WERI-Rb-1 (cell line): ENCODE data around the gene SYNCRIP.
"Not testable (repeated sequence)": the region's sequence is repeated elsewhere in the genome, so short reads cannot be mapped to it uniquely, and the experiment has no call there.

ENCODE experiments used
- DNase-seq: peaks from one replicate; pipeline ENCODE4 v3.0.0-alpha.2; 2020
- H3K27ac ChIP-seq: fragments of 250-450 bp; sonication (Bioruptor Pico); 2 replicates; pipeline ENCODE4 v1.5.1; 2020; ENCODE audit warnings: mild to moderate bottlenecking, moderate library complexity
- H3K27me3 ChIP-seq: fragments of 250-450 bp; sonication (Bioruptor Pico); 2 replicates; pipeline ENCODE4 v1.5.1; 2021; ENCODE audit warnings: mild to moderate bottlenecking, low read depth, moderate library complexity; ENCODE audit not compliant: insufficient read depth, severe bottlenecking
- H3K36me3 ChIP-seq: fragments of 250-450 bp; sonication (Bioruptor Pico); 2 replicates; pipeline ENCODE4 v1.5.1; 2020; ENCODE audit warnings: mild to moderate bottlenecking, moderate library complexity
- H3K4me3 ChIP-seq: 2 replicates; pipeline ENCODE4 v1.5.1; 2011; ENCODE audit warnings: low read depth, mild to moderate bottlenecking, control low read depth, low read length
- H3K9me3 ChIP-seq: fragments of 250-450 bp; sonication (Bioruptor Pico); 2 replicates; pipeline ENCODE4 v1.5.1; 2021; ENCODE audit warnings: mild to moderate bottlenecking, moderate library complexity; ENCODE audit not compliant: severe bottlenecking
- CTCF ChIP-seq: IDR thresholded peaks from 2 replicates; pipeline ENCODE4 v1.5.1; 2011; ENCODE audit warnings: low read depth, mild to moderate bottlenecking, control low read depth, inconsistent platforms, low read length

SYNCRIP gene

GRCh38 chr6:85569323-85569722 is 73.4 kb downstream of the SYNCRIP start:
- TF ChIP-seq CTCF, result no peak
- Histone ChIP-seq H3K27ac (no peak overlapping the region), H3K27me3 (no peaks in the 10 kb centered on the region), H3K4me3 (no peak overlapping the region), H3K36me3 (peaks cover 9% of the 10 kb centered on the region), H3K9me3 (no peaks in the 10 kb centered on the region)
- DNase-seq, result no peak

GRCh38 chr6:85568411-85568810 is 74.3 kb downstream of the SYNCRIP start:
- TF ChIP-seq CTCF, result no peak
- H3K36me3 ChIP-seq, result peaks cover 15% of the 10 kb centered on the region
- DNase-seq, result no peak
- no peaks in the 10 kb centered on the region for H3K27me3 ChIP-seq
- H3K4me3 ChIP-seq, result no peak overlapping the region
- no peak overlapping the region for H3K27ac ChIP-seq
- H3K9me3 ChIP-seq, result no peaks in the 10 kb centered on the region

GRCh38 chr6:85565736-85566135 is 77.0 kb downstream of the SYNCRIP start:
- no peak for DNase-seq
- H3K27ac ChIP-seq, result no peak overlapping the region
- no peaks in the 10 kb centered on the region for H3K27me3 ChIP-seq
- no peaks in the 10 kb centered on the region for H3K9me3 ChIP-seq
- H3K36me3 ChIP-seq, result peaks cover 9% of the 10 kb centered on the region
- no peak overlapping the region for H3K4me3 ChIP-seq
- TF ChIP-seq CTCF, result no peak

GRCh38 chr6:85564223-85564622 is 78.5 kb downstream of the SYNCRIP start:
- H3K27me3 ChIP-seq, H3K36me3 ChIP-seq, H3K9me3 ChIP-seq, H3K27ac ChIP-seq, H3K4me3 ChIP-seq, DNase-seq: not testable (repeated sequence)
